Stimulated activated CD8-positive, alpha-beta memory T cell treated with anti-CD3 and anti-CD28 coated beads, Interleukin-12 subunit alpha, Interleukin-12 subunit beta, amount 100 ng/mL, for 24 hours (primary cell): ENCODE results near the gene PLXNC1.
A peak's percentile ranks its signal among the peaks of the same experiment; 100 is the strongest.

Experiments
- DNase-seq: peaks from one replicate; pipeline ENCODE4 v3.0.0-alpha.2; 2020; ENCODE audit errors: extremely low read depth

The PLXNC1 gene

DNA sequence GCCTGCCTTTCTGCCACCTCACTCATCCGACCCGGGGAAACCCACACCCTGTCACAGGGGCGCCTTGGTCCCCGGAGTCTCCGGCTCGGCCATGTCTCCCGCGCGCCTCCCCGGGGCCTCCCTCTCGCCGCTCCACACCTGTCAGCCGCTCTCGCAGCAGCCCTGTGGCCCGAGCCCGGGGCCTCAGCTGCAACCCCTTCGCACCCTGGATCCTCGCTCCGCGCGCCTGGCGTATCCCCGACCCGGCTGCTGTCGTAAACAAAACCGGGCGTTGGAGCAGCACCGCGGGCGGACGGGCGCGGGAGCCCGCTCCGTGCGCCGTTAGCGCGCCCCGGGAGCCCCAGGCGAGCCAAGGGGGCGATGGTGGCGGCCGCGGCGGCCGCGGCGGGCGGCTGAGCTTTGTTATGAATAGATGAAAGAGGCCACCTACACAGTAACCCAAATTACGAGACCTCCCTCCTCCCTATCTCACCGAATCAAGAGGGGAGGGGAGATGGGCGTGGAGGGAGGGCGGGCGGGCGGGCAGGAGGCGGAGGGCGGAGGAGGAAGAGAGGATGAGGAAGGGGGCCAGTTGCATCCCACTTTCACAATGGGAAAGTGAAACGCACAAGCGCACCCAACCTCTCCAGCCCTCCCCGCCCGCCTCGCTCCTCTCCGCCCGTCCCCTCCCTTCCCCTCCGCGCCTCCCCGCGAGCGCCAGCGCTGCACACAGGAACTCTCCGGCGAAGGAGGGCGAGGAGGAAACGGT, at the start of gene PLXNC1:
Gene PLXNC1 (plus strand): TSS at position 587 of the 748 bp plus-strand sequence. CDS start 395 bp downstream, outside the sequence.
- no peak for DNase-seq

DNA sequence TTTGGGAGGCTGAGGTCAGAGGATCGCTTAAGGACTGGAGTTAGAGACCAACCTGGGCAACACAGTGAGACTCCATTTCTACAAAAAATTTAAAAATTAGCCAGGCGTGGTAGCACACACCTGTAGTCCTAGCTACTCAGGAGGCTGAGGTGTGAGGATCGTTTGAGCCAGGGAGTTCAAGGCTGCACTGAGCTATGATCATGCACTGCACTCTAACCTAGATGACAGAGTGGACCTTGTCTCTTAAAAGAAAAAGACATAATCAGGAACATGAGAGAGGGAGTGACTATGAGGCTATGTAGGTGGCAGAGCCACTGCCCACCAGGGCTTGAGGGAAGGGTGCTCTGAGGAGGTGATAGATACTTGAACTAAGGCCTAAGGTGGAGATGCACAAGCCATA, 49.2 kb upstream of the PLXNC1 start:
- no peak for DNase-seq

GRCh38 chr12:94099632-94100031, 48.7 kb upstream of the PLXNC1 start:
- no peak for DNase-seq

- DNase-seq: no peak
Observed at GRCh38 chr12:94100211-94100627, 48.2 kb upstream of the PLXNC1 start.

GRCh38 chr12:94100990-94101737, 47.2 kb upstream of the PLXNC1 start:
- DNase-seq: peak; percentile 51

DNA sequence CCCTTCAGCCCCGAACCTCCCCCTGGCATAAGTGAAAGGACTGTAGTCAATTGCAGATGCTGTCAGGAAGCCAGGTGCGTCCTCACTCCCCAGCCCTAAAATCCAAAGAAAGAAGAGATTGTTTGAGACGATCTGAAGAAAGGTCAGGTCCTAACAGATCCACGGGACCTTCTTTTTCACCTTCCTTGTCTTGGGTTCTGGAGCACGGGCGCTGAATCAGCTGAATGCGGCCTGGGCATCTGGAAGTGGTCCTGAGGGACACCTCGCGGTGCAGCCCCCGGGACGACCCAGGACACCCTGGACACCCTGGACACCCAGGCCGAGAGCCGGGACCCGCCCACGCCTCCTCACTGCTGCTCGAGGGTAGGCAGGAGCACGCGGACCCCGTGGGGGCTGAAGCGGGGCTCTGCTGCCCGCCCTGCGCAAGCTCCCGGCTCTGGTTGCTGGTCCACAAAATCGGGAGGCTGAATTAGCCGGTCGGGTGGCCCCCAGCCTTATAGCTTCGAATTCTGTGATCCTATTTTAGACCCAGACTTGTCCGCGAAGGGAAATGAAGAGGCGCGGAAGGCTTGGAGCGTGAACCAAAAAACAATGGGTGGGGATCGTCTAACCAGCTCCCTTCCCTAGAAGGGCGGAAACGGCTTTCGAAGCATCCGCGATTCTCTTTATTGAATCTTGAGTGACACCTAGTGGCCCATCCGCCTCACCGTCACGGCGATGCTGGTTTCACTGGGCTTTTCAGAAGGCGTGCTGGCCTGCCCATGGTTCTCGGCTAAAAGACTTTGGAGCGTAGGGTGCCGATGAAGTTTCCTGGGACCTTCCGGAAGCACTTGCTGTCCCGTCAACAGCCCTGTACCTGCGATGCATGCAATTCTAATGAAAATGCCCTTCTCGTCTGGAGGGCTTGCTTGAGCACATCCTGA, 46.4 kb upstream of the PLXNC1 start:
- peak; percentile 46 for DNase-seq

DNA sequence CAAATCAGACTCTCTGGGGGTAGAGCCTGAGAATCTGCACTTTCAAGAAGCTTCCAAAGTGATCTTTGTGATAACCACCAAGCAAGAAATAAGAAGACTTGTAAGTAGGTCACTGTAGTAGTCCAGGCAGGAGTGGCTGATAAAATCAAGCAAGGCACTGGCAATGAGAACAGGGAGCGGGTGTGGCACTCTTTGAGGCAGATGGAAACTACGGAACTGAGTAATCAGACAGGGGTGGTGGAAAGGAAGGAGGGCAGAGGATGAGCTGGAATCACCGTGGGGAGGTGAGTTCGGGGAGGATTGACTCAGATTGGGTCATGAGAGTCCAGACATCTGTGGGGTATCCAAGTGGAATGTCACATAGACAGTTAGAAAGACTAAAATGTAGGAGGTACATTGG, 44.4 kb upstream of the PLXNC1 start:
- no peak for DNase-seq

DNA sequence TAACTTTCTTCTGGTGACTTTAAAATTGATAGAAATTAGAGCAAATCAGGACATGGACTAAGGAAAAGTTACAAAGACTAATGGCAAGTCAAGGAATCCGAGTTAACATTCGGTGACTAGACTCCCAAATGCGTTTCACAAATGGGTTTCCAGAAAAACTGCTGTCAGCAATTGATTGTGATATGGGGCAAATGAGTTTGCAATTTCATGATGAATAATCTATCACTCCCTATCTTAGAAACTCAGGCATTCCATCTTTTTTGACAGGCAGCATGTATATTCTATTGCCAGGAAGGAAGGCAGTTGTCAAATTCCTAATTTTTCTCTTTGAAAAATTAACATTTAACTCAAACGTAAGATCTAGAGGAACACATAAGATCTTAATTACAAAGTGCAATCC, 40.5 kb upstream of the PLXNC1 start:
- DNase-seq: no peak

- no peak for DNase-seq
Observed at GRCh38 chr12:94109160-94109559, 39.2 kb upstream of the PLXNC1 start.

- no peak for DNase-seq
Observed at GRCh38 chr12:94110258-94110657, 38.1 kb upstream of the PLXNC1 start.

DNA sequence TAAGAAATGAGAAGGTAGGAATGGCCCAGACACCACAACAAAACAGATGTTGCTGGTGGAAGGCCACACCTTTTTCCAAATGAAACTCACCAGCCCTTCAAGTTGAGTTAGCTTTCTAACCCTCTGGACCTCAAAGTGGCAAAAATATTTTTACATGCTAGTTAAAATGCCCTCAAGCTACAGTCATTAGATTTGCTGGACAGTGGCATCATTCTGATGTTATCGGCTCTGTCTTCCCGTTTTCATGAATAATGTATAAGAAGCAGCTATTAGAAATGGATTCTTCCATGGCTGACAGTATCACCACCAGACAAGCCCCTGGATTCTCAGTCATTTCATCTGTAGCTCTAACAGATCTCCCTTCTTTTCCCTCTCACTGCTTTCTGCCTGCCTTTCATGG, 37.1 kb upstream of the PLXNC1 start:
- DNase-seq: no peak

GRCh38 chr12:94112121-94112520, 36.3 kb upstream of the PLXNC1 start:
- DNase-seq: no peak

DNA sequence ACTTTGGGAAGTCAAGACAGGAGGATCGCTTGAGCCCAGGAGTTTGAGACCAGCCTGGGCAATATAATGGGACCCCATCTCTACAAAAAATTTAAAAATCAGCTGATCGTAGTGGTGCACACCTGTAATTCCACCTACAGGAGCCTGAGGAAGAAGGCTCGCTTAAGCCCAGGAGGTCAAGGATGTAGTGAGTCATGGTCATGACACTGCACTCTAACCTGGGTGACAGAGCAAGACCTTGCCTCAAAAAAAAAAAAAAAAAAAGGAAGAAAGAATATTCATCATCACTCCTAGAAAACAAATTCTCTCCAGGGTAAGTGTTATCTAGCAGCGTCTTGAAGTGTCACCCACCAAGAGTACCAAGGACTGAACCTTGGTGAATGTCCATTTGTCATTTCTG, 34.2 kb upstream of the PLXNC1 start:
- DNase-seq: no peak

- DNase-seq: no peak
Observed at GRCh38 chr12:94116191-94116590, 32.2 kb upstream of the PLXNC1 start.

DNA sequence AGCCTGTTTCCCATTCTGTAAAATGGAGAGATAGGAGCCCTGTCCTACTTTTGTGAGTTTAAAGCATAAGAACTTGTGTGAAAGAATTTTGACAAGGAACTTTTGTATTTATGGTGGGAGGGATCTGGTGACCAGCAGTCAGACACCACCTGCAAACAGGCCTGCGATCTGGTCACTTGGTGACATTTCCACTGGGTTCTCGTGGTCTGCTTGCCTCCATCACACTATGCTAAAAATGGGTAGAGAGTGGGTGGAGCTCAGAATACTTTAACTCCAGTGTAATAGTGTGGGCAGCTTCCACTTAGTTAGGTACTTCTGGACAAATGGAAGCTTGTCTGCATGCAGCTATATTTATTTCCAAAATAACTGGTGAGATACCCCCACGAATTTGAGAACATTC, 26.5 kb upstream of the PLXNC1 start:
- DNase-seq: no peak

GRCh38 chr12:94122591-94122990, 25.8 kb upstream of the PLXNC1 start:
- no peak for DNase-seq

DNA sequence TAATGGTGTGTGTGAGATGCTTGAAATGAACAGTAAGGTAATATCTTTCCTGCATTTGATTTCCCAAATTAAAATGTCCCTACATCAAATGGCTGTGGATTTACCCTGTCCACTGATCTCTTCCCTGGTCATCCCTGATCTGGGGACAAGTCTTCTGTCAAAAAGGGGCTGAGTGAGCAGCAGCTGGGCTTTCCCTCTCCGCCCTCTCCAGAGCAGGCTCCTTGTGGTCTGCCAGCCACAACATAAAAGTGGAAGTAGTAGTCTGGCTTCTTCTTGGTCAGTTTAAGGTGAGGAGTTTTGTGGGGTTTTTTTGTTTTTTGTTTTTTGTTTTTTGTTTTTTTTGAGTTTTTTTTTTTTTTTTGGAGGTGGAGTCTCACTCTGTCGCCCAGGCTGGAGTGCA, 25.2 kb upstream of the PLXNC1 start:
- DNase-seq: no peak

- no peak for DNase-seq
Observed at GRCh38 chr12:94126067-94126466, 22.3 kb upstream of the PLXNC1 start.

DNA sequence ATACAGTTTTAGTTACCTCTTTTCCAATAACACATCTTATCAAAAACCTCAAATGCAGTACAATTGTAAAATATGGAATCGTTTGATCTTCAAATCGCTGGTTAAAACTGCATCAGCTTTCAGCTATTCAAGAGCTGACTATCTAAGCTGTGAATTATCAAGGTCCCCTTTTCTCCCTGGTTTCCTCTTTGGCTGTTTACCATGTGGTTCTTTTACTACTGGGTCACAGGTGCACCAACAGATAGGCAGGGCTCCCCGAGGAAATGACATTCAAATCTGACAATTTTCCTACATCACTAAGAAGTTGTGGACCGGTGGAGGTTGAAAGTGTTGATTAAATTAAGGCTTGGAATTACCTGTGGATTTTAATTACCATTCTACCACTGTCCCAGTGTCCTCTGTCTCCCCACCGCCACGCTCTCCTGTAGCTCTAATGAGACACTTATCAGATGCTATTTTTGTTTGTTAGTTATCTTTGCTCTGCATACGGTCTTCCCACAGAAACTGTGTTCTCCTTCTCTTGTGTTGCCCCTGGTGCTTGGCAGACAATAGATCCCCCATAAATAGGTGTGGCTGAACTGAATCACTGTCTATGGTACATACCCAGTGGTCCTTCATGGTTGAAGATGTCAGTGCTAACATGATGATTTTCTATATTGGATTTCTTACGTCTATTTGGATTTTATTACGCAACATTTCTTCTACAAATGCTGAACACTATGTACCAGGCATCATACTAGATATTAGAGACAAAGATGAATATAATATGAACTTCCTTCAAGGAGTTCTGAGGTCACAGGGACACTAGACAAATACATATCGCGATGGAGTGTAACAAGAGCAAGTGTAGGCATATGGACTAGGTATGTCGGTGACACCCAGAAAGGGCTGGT, 20.9 kb upstream of the PLXNC1 start:
- DNase-seq: no peak

DNA sequence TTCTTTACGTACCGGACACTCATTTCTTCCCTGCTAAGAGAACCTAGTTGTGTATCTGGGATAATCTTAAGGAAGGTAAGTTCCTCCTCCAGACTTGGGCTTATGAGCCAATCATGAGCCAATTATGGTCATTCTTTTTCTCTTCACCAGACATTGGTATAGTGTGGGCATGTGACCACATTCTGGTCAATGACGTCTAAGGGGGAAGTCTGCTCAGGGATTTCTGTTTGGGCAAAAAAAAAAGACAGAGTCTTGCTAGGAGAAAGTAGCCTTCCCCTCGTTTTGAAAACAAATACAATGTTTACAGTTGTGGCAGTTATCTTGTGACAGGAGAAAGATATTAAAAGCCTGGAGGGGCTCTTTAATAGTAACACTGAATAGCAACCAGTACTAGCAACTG, 20.1 kb upstream of the PLXNC1 start:
- DNase-seq: no peak
